Activated T-helper 17 cell treated with anti-CD3 and anti-CD28 coated beads, Interleukin-2, amount 50 U/mL, for 72 hours (primary cell): Measurements from ENCODE around the gene ZNF319. TPM values are rescaled to one million over a fixed set of nuclear protein-coding genes. Genes with fewer than 3 reads are reported as not detected.
A peak's percentile ranks its signal among the peaks of the same experiment; 100 is the strongest.

Experiments used
- ATAC-seq: fragments of 150-1000 bp; cut with Tn5 transposase; replicated peaks from 2 replicates; pipeline ENCODE4 v1.10.0; 2021; ENCODE audit warnings: mild to moderate bottlenecking, moderate library complexity
- H3K27ac Mint-ChIP-seq: one replicate; pipeline ENCODE4 v1.8.0; 2022; ENCODE audit warnings: mixed read lengths
- H3K27me3 Mint-ChIP-seq: one replicate; pipeline ENCODE4 v1.8.0; 2022; ENCODE audit warnings: mixed read lengths
- H3K36me3 Mint-ChIP-seq: one replicate; pipeline ENCODE4 v1.8.0; 2022; ENCODE audit warnings: low read depth, mild to moderate bottlenecking, mixed read lengths
- H3K4me1 Mint-ChIP-seq: one replicate; pipeline ENCODE4 v1.8.0; 2022; ENCODE audit warnings: mixed read lengths
- H3K4me3 Mint-ChIP-seq: one replicate; pipeline ENCODE4 v1.8.0; 2022; ENCODE audit warnings: mild to moderate bottlenecking, mixed read lengths
- H3K9me3 Mint-ChIP-seq: one replicate; pipeline ENCODE4 v1.8.0; 2022; ENCODE audit warnings: mixed read lengths
- total RNA-seq, 2 donors: library from RNA; stranded (reverse); gene quantifications; one replicate each; pipeline ENCODE4 v1.2.3, GENCODE V29; 2022

ZNF319 gene
- 1 to 10 TPM; 3.9 to 5.5 TPM for total RNA-seq

GRCh38 chr16:57999971-58000705 lies at the start of gene ZNF319:
TSS of gene ZNF319 (minus strand) at chr16:58000672. CDS start at chr16:57998265, 2,407 bp downstream.
- Mint-ChIP-seq H3K27me3 (no peaks in the 10 kb centered on the region), H3K4me3 (peak within 1 kb of the TSS; percentile 87), H3K9me3 (no peaks in the 10 kb centered on the region), H3K27ac (peak within 1 kb of the TSS; percentile 86), H3K4me1 (peaks cover 29% of the 10 kb centered on the region), H3K36me3 (peaks cover 36% of the 10 kb centered on the region)
- ATAC-seq: peak; percentile 25

DNA sequence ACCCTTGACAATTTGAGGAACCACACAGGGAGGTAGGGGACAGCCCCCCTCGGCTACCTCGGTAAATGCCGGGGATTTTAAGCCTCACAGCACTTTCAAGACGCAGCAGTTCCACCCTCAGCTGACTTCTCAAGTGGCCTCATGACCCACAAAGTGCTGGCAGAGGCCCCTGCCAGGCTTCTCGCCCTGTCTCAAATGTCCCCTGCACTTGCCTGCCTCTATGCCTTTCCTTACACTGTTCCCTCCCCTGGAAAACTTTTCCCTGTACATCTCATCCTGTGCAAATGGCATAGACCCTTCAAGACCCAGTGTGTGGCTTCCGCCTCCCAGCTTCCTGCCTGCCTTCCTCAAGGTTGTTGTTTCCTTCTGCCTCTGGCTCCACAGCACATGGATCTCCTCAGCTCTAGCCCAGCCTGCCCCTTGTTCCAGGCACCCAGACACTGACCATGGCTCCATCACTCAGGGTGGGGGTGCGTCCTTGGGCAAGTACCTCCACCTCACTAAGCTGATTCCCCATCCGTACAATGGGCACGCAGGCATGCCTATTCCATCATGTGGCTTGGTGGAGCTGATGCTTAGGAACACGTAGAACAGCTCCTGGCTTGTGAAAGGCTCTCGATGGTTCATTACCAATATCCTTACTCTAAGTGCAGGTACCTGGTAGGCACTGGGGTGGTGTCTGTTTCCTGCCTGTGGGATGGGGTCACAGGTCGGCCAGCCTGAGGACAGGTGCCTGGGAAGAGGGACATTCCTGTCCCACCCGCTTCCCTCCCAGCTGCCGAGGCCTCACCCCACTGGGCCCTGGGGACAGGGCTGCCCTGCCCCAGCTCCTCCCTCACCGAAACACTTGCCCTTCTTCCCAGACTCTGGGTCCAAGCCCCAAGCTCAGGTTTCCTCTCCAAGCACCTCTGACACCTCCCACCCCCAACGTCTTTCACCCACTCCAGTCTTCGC lies 49.0 kb upstream of the ZNF319 start:
- Mint-ChIP-seq H3K27me3 (no peaks in the 10 kb centered on the region), H3K9me3 (no peaks in the 10 kb centered on the region), H3K36me3 (no peaks in the 10 kb centered on the region), H3K27ac (no peak overlapping the region), H3K4me1 (no peaks in the 10 kb centered on the region), H3K4me3 (no peak overlapping the region)
- ATAC-seq: no peak

GRCh38 chr16:58048494-58049231 lies 48.2 kb upstream of the ZNF319 start:
- Mint-ChIP-seq H3K27me3 (no peaks in the 10 kb centered on the region), H3K9me3 (no peaks in the 10 kb centered on the region), H3K36me3 (no peaks in the 10 kb centered on the region), H3K4me3 (no peak overlapping the region), H3K27ac (no peak overlapping the region), H3K4me1 (no peaks in the 10 kb centered on the region)
- no peak for ATAC-seq

DNA sequence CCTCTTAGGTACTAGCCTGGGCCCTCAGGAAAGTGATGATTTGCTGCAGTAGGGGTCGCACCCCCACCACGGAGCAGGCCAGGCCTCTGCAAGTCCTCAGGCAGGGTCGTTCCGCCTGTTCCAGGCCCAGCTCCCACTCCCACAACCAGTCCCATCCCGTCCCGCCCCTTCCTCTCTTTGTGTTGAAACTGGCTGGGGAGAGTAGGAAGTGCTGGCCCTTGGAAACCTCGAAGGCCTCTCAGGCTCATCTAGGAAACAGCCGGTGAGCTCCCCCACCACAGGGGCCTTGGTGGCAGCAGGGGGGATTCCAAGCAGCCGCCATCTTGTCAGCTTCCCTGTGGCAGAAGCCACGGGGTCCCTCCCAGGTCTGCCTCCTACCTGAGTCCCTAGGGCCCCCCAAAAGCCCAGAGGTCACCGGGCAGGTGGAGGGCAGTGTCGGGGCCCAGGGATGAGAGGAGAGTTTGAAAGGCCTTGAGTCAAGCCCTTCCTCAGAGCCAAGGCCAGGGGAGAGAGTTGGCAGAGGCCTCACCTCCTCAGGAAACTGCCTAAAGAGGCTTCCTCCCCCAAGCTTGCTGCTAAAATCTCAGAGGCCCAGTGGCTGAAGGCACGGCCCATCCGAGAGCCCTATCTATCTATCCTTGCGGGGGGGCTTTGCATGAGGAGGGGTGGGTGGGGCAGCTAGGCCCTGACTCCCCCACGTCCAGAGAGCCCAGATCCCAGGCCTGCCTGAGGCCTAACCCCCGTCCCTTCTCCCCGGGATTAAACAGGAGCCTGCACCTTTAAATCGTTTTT lies 47.3 kb upstream of the ZNF319 start:
- Mint-ChIP-seq H3K27ac (no peak overlapping the region), H3K9me3 (no peaks in the 10 kb centered on the region), H3K4me1 (no peaks in the 10 kb centered on the region), H3K4me3 (no peak overlapping the region), H3K36me3 (no peaks in the 10 kb centered on the region), H3K27me3 (no peaks in the 10 kb centered on the region)
- ATAC-seq: no peak

DNA sequence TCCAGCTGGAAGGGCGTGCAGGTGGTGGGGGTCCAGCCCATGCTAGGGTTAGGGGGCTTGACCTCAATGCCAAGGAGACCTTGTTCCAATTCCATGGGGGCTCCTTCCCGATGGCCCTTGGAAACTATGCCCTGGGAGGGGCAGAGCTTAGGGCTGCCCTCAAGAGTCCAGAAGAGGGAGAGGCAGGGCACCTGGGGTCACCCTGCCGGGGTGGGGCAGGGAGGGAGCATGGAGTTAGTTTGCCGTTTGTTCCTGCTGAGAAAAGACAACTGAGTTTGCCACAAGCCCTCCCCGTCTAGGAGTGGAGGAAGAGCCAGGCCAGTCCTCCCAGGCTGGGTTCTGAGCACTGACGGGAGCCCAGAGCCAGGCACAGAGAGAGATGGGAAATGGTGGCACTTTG lies 46.5 kb upstream of the ZNF319 start:
- no peaks in the 10 kb centered on the region for H3K4me1 Mint-ChIP-seq
- H3K9me3 Mint-ChIP-seq: no peaks in the 10 kb centered on the region
- no peak overlapping the region for H3K4me3 Mint-ChIP-seq
- no peak for ATAC-seq
- H3K27ac Mint-ChIP-seq: no peak overlapping the region
- H3K27me3 Mint-ChIP-seq: no peaks in the 10 kb centered on the region
- H3K36me3 Mint-ChIP-seq: no peaks in the 10 kb centered on the region

GRCh38 chr16:58046054-58046881 lies 45.8 kb upstream of the ZNF319 start:
- Mint-ChIP-seq H3K4me3 (no peak overlapping the region), H3K9me3 (no peaks in the 10 kb centered on the region), H3K27me3 (no peaks in the 10 kb centered on the region), H3K27ac (no peak overlapping the region), H3K36me3 (no peaks in the 10 kb centered on the region), H3K4me1 (no peaks in the 10 kb centered on the region)
- no peak for ATAC-seq

- no peak for ATAC-seq
- H3K36me3 Mint-ChIP-seq: no peaks in the 10 kb centered on the region
- no peaks in the 10 kb centered on the region for H3K27me3 Mint-ChIP-seq
- no peak overlapping the region for H3K4me3 Mint-ChIP-seq
- no peaks in the 10 kb centered on the region for H3K9me3 Mint-ChIP-seq
- H3K27ac Mint-ChIP-seq: no peak overlapping the region
- no peaks in the 10 kb centered on the region for H3K4me1 Mint-ChIP-seq
These were observed 44.6 kb upstream of the ZNF319 start for GRCh38 chr16:58045096-58045495.

GRCh38 chr16:58044266-58045019 lies 44.0 kb upstream of the ZNF319 start:
- Mint-ChIP-seq H3K4me3 (no peak overlapping the region), H3K36me3 (no peaks in the 10 kb centered on the region), H3K27ac (no peak overlapping the region), H3K4me1 (no peaks in the 10 kb centered on the region), H3K27me3 (no peaks in the 10 kb centered on the region), H3K9me3 (no peaks in the 10 kb centered on the region)
- ATAC-seq: no peak

GRCh38 chr16:58043571-58044155 lies 43.2 kb upstream of the ZNF319 start:
- Mint-ChIP-seq H3K27me3 (no peaks in the 10 kb centered on the region), H3K4me3 (no peak overlapping the region), H3K9me3 (no peaks in the 10 kb centered on the region), H3K36me3 (no peaks in the 10 kb centered on the region), H3K27ac (no peak overlapping the region), H3K4me1 (no peaks in the 10 kb centered on the region)
- ATAC-seq: no peak

DNA sequence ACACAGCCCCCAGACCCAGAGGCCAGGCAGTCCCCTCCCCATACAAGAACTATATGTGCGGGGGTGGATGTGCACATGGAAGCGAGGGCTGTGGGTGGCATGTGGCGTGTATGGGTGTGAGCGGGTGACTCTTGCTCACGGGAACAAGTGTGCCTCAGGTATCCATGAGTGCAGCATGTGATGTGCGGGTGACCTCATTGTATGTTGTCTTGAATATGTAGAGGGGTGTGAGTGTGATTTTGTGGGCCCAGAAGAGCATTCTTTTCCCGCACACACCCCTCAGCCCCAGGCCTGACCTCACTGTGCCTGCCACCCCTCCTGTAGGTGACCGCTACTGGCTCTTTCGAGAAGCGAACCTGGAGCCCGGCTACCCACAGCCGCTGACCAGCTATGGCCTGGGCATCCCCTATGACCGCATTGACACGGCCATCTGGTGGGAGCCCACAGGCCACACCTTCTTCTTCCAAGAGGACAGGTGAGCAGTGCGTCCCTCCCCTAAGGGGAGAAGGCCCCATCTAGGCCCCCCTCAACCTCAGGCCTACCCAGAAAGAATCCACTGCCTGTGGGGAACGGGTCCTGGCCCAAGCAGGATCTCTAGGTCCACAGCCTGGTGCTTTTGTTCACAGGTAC lies 42.5 kb upstream of the ZNF319 start:
- no peaks in the 10 kb centered on the region for H3K9me3 Mint-ChIP-seq
- no peaks in the 10 kb centered on the region for H3K36me3 Mint-ChIP-seq
- no peak overlapping the region for H3K4me3 Mint-ChIP-seq
- no peak for ATAC-seq
- no peaks in the 10 kb centered on the region for H3K4me1 Mint-ChIP-seq
- H3K27me3 Mint-ChIP-seq: no peaks in the 10 kb centered on the region
- no peak overlapping the region for H3K27ac Mint-ChIP-seq

DNA sequence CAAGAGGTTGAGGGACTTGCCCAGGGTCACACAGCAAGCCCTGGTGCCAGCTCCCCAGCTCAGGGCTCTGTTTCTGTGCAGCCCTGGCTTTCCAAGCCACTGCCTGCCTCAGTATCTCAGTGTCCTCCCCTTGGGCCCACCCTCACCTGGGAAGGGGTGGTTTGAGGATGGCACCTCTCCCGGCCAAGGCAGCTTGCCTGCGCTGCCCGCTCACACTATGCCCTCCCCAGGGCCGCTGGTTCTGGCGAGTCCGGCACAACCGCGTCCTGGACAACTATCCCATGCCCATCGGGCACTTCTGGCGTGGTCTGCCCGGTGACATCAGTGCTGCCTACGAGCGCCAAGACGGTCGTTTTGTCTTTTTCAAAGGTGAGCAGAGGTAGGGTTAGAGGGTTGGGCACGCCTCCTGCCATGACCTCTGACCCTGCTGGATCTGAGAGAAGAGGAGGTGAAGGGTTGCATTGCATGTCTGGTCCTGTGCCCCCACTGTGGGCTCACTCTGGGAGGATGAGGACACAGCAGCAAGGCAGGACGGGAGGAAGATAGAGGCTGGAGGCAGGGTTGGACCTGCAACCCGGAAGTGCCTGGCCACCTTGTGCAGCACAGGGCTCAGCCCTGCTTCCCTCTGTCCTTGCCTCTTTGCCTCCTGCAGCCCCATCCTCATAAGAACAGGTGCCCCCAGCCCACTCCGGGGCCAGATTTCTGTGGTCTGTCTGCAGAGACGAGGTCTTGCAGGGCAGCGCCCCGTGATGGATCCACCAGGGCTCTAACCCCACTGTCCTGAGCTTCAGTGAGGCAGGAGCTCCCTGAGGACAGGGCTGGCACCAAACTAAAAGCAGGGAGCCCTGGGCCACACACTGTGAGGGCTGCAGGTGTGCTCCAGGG lies 41.8 kb upstream of the ZNF319 start:
- no peak for ATAC-seq
- Mint-ChIP-seq H3K36me3 (no peaks in the 10 kb centered on the region), H3K4me1 (no peaks in the 10 kb centered on the region), H3K27ac (no peak overlapping the region), H3K9me3 (no peaks in the 10 kb centered on the region), H3K27me3 (no peaks in the 10 kb centered on the region), H3K4me3 (no peak overlapping the region)
